ENCODE data around the gene TOP3B. TPM values are rescaled to one million over a fixed set of nuclear protein-coding genes. Genes with fewer than 3 reads are reported as not detected.

Gene TOP3B
- total and polyA plus RNA-seq, 9 of the 15 experiments (the other 6 are each of a cell fraction or from before 2014, with no cell fraction given), result 3.0 to 188 (median 112) TPM

- TF ChIP-seq ZNF277 (CRISPR knock-in tag; IDR thresholded peaks at IDR 0.05; ENCODE audit: borderline replicate concordance) (no peak), CTCF (IDR thresholded peaks at IDR 0.05 in 2 of 3, conservative IDR thresholded peaks at IDR 0.05 in 1 of 3; ENCODE audit: insufficient read depth in 2 of 3, low read depth in 1 of 3, low read length in 3 of 3) (0 out of 6 replicates have a peak, but pooled peaks of 1 of the 3 experiments have one; percentile 1), ATF1 (CRISPR knock-in tag; IDR thresholded peaks at IDR 0.05) (no peak), ATF1 (tag; IDR thresholded peaks at IDR 0.05) (no peak), MLX (CRISPR knock-in tag; conservative IDR thresholded peaks at IDR 0.05) (peak in 1 of 2 experiments; percentile 40; a peak in 1 of 4 replicates), ZNF551 (CRISPR knock-in tag; IDR thresholded peaks at IDR 0.05) (no peak), EP300 (IDR thresholded peaks at IDR 0.05; ENCODE audit: low read length) (no peak), NKRF (IDR thresholded peaks at IDR 0.05; ENCODE audit: borderline replicate concordance) (no peak), SIN3A (IDR thresholded peaks at IDR 0.05; ENCODE audit: borderline replicate concordance in 2 of 2, control insufficient read depth in 1 of 2, low read depth in 2 of 2, low read length in 2 of 2) (0 out of 4 replicates have a peak, but pooled peaks of 1 of the 2 experiments have one; percentile 44), ZNF780A (CRISPR knock-in tag; IDR thresholded peaks at IDR 0.05) (no peak)
Observed at GRCh38 chr22:21942407-21943343, 39.9 kb downstream of the TOP3B start (continued).
